Measurements from ENCODE around the gene TXNRD1.
"Not testable (repeated sequence)": the region's sequence is repeated elsewhere in the genome, so short reads cannot be mapped to it uniquely, and the experiment has no call there.

Gene TXNRD1

DNA sequence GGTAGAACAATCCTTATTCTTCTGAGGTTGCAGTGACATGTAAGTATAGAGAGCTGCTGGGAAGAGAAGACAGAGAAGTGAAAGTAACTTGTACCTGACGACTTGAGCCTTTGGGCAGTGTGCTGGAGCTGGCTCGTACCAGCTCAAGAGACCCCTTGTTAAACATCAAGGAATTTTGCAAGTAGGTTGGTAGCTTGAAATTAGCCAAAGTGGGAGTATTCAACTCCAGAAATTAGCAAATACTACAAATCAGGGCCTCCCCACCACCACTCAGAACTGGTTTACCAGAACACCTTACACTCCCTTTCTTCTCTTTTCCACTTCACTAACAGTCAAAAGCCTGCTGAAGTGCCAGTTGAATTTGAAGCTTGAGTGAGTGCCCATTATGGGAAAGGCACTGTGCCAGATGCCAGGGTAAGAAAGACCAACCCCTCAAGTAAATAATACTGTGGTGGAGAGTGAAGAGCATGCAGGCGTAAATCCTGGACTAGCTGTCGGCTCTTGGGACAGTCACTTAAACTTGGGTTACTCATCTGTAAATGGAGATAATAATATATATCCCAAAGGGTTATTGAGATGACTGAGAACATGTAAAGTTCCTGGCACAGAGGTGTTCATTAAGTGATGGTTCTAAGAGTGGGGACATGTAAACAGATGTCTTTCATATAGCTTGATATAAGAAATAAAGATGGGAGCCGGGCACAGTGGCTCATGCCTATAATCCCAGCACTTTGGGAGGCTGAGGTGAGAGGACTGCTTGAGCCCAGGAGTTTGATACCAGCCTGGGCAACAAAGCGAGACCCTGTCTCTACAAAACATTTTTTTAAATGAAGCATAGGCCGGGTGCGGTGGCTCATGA lies 60.9 kb downstream of the TXNRD1 start:
- no peak for DNase-seq
- intact Hi-C loops (cut with DNase I), result no loop called here

DNA sequence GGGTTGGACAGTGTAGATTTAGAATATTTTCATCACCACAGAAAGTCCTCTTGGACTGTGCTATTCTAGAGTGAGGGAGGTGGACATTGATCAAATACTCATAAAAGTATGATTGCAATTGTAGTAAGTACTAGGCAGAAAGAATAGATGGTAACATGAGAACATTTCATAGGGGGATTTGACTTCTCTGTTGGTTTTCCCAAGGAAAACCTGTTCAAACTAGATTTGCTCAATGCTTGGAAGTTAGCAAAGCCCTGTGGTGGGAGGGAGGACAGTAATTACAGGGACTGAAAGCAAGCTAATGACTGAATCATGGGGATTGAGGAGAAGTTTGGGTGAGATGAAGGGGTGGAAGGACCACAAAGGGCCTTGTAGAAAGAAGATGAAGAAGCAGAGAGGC lies 63.6 kb downstream of the TXNRD1 start:
- intact Hi-C loops (cut with DNase I), result no loop called here
- DNase-seq, result no peak

DNA sequence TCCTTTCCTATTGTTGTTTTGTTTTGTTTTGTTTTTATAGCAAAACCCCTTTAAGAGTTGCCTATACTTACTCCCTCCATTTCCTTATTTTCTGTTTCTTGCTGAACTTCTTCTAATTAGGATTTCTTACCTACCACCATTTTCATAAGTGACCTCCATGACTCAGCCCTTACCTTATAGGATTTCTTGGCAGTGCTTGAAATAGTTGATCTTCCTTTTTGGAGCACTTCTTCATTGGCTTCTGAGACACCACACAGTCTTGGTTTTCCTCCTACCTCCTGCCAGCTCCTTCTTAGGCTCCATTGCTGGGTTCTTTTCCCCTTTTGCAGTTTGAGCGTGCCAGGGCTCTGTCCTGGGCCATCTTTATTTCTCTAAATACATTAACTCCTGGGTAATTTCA lies 64.5 kb downstream of the TXNRD1 start:
- no peak for DNase-seq
- intact Hi-C loops (cut with DNase I), result no loop called here

DNA sequence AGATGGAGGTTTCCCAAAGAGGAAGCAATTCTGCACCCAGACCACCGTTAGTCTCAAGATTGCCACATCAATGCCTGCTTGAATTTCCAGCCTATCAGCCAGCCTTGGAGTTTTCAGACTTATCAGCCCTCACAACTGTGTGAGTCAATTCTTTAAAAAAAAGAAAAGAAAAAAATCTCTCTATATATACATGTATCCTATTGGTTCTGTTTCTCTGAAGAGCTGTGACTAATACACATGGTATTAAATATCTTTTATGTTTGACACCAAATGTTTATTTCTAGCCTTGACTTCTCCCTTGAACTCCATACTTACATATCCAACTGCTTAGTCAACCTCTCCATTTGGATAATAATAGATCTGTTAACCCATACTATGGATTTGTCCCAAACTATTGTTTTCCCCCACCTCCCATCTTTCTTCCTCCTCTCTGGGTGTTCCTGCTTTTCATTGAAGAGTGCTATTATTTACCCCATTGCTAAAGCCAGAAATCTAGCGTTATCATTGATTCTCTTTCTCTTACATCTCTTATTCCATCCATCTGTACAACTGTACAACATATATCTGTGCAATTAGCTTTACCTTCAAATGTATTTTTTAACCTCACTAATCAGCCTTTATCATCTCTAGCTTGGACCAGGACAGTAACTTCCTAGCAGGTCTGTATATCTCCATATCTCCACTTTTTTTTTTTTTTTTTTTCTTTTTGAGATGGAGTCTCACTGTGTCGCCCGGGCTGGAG lies 65.3 kb downstream of the TXNRD1 start:
- no peak for DNase-seq
- intact Hi-C loops (cut with DNase I), result no loop called here

DNA sequence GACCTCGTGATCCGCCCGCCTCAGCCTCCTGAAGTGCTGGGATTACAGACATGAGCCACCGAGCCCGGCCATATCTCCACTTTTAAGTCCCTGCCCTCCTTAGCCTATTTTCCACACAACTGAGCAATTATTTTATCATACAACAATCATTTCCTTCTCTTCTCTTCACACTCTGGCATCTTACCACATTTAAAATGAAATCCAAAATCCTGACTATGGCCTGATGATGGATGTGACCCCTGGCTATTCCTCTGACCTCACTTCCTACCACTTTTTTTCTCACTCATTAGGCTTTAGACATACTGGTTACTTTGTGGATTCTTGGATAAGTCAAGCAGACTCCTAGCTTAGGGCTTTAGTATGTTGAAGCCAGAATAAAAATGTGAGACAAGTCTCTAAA lies 66.1 kb downstream of the TXNRD1 start:
- intact Hi-C loops (cut with DNase I), result no loop called here
- no peak for DNase-seq

DNA sequence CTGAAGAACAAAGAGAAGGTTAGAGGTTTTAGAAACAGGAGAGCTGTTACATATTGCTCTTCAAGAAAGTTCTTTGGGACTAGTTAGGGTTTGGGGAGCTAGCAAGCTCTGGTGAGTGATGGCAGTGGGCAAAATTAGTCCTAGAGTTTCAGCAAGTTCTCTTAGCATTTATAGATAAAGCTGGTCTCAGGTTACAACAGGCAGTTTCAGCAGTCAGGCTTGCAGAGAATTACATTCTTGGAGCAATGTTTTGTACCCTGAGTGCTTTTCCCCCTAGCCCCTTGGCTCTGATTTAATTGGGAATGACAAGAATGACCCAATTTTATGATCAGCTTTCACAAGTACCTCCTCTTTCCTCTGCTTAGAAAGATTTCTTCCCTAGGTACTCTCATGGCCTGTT lies 66.5 kb downstream of the TXNRD1 start:
- intact Hi-C loops (cut with DNase I), result no loop called here
- no peak for DNase-seq

DNA sequence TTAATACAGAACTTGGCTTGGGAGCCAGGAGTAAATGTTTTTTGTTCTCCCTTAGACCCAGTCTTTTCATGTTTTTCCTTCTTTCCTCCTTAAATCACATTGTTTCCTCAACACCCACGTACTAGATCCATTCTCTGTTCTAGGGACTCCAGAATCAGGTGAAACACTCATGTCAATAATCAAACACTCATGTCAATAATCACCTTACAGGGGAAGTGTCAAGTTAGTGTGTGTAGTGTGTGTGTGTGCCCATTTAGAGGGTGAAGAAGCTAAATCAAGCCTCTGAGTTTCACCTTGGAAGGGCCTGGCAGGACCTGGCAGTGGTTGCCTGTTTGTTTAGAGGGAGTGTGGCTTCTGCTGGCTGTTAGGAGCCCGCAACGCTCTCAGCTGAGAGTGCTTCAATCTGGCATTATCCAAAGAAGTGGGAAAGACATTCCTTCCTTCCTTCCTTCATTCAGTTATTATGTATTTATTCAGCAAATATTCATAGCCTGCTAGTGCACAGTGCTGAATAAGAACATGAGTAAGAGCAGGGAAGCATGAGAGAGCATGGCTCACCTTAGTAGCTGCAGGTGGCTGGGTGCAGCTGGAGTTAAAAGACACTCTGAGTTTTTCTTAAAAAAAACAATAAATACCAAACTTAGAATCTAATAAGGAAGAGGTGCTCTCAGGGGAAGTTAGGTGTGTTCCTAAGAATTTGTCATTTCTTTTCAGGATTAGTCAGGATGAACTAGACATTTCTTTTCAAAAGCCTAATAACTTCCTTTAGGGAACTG lies 70.3 kb downstream of the TXNRD1 start:
- no peak for DNase-seq
- intact Hi-C loops (cut with DNase I), result loop anchor here (2.0 to 5.0 kb wide), 2 partner anchors 69 to 149 kb away; partner anchors contain the start of gene NFYB

DNA sequence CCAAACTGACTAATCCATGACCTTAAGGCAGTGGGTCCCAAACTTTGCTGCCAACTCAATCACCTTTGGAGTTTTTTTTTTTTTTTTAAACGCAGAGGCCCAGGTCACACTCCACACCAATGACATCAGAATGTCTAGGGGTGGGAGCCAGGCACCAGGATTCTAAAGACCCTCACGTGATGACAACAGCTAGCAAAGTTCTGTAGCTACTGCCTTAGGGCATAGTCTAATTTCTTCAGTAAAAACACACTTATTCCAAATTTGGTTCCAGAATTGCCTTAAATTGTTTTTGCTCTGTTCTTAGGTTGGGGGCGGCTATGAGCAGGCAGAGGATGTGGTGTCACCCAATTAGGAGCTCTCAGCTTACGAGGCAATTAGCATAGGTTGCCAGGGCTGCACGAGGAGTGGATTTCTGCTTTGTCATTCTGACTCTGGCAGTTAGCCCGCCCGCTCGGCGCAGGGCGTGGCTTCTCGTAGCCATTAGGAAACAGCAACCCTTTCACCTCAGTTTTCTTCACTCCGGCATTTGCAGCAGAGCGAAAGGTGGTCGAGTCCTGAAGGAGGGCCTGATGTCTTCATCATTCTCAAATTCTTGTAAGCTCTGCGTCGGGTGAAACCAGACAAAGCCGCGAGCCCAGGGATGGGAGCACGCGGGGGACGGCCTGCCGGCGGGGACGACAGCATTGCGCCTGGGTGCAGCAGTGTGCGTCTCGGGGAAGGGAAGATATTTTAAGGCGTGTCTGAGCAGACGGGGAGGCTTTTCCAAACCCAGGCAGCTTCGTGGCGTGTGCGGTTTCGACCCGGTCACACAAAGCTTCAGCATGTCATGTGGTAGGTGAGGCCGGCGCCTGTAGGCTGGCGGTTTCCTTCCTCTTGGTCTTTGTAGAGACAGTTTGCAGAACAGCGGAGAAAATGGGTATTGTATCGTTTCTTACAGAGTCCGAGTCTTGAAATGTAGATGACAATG lies 71.2 kb downstream of the TXNRD1 start:
- DNase-seq, result peak; percentile 78 to 97 (median 86)
- intact Hi-C loops (cut with DNase I), result loop anchor here (2.0 to 5.0 kb wide), 2 partner anchors 70 to 149 kb away; partner anchors contain the start of gene NFYB

DNA sequence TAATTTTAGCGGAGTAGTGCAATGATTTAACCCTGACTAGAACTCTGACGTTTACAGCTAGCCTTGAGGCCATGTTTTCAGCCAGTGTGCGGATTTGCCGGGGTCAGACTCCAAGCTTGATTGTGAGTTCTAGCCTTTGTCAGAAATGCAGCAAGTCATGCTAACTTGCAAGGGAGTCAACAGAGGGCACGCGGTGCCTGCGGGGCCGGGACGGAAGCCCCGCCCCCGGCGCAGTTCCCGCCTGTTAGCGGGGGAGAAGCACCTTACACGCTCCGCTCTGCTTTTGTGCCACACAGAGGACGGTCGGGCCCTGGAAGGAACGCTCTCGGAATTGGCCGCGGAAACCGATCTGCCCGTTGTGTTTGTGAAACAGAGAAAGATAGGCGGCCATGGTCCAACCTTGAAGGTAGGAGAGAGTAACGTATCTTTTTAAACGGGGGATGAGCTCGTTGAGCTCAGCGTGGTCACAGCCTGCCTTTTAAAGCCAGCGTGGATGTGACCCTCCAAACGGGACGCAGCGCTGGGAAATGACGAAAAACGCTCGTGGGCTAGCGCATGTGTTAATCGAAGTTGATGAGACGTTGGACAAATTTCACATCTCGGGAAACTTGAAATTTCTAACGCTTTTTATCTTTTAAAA lies 73.2 kb downstream of the TXNRD1 start:
- peak; percentile 67 to 97 (median 84) for DNase-seq
- intact Hi-C loops (cut with DNase I), result loop anchor here (2.0 to 5.0 kb wide), 2 partner anchors 14 to 151 kb away; partner anchors contain the start of genes EID3 and NFYB

DNA sequence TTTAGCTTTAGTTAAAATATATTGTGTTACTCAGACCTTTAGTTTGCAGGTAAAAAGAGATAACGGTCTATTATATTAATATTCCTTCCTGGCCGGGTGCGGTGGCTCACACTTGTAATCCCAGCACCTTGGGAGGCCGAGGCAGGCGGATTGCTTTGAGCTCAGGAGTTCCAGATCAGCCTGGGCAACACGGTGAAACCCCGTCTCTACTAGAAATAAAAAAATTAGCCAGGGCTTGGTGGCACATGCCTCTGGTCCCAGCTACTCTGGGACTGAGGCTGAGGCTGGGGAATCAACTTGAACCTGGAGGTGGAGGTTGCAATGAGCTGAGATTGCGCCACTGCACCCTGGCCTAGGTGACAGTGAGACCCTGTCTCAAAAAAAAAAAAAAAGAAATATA lies 74.7 kb downstream of the TXNRD1 start:
- intact Hi-C loops (cut with DNase I), result no loop called here

DNA sequence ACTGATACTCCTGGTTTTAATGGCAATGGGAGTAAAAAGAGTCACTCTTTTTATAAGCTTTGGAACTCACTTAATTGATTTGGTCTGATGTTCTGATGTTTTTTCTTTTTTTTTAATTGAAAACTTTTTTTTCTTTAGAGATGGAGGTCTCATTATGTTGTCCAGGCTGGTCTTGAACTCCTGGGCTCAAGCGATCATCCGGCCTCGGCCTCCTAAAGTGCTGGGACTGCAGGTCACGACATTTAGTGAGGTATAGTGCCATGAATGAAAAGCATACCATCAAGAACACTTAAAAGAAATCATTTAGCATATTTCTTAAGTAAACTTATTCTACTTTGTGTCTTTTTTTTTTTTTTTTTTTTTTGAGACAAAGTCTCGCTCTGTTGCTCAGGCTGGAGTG lies 75.3 kb downstream of the TXNRD1 start:
- no peak for DNase-seq
- intact Hi-C loops (cut with DNase I), result no loop called here

More for the DNA sequence above, 74.7 kb downstream of the TXNRD1 start:
- no peak for DNase-seq

DNA sequence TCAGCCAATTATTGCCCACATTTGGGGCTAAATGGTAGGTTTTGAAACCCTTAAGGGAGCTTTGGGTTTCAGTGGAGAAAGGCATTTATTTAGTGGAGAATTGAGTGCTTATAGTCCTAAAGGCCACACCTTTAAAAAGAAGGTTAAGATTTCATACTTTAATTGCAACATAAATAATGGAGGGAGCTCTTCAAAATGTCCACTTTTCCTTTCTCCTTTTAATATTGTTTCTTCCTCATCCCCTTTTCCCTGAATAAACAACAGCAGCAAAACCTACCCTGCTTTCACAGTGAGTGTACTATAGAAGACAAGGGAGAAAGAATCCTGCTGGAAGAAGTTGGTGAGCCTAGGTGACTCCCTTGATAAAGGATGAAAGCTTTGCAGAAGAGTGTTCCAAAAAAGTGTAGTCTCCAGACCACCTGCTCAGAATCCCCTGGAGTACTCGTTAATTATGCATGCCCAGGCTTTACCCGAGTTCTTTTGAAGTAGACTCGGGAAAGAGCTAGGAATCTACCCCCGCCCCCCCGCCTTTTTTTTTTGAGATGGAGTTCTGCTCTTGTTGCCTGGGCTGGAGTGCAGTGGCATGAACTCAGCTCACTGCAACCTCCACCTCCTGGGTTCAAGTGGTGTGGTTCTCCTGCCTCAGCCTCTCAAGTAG lies 76.4 kb downstream of the TXNRD1 start:
- intact Hi-C loops (cut with DNase I), result no loop called here
- DNase-seq, result no peak

DNA sequence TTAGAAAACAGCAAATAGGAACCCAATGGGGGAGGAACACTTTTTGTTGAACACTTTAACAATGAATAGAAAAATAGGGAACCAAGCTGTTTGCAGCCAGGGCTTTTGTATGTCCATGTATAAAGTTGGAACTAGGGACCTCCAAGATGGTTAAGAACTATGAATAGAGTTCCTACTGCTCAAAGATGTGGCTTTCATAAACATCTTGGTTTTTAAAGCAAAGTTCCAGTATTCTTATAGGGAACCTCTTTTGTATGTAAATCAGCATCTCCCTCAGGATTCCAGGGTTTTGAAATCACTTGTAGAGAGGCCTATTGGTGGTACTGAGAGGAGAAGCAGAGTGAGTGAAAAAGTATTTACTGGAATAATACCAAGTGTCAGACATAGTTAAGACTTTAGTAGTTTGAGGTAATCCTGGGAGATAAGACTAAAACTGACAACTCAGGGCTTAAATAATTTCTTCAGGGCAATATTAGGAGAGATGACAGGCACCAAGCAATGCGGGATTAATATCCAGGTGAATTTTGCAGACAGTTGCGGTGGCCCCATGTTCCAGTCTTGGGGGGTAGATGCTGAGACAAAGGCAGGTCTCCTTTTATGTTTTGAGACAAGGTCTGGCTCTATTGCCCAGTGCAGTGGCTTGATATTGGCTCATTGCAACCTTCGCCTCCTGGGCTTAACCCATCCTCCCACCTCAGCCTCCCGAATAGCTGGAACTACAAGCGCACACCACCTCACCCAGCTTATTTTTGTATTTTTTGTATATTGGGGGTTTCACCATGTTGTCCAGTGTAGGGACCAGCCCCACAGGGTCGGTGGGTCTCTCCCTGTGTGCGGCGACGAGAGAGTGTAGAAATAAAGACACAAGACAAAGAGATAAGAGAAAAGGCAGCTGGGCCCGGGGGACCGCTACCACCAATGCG lies 77.6 kb downstream of the TXNRD1 start:
- intact Hi-C loops (cut with DNase I), result no loop called here
- no peak for DNase-seq

DNA sequence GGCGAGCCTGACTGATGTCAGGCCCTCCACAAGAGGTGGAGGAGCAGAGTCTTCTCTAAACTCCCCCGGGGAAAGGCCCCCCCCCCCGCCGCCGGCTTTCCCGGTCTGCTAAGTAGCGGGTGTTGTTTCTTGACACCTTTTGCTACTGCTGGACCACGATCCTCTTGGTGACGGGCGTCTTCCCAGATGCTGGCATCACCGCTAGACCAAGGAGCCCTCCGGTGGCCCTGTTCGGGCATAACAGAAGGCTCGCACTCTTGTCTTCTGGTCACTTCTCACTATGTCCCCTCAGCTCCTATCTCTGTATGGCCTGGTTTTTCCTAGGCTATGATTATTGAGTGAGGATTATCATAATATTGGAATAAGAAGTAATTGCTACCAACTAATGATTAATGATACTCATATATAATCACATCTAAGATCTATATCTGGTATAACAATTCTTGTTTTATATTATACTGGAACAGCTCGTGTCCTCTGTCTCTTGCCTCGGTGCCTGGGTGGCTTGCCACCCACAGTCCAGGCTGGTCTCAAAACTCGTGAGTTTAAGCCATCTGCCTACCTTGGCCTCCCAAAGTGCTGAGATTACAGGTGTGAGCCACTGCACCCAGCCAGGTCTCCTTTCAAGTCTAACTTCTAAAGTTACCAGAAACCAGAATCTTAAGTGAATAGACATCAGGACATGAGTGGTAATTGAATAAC lies 78.7 kb downstream of the TXNRD1 start:
- intact Hi-C loops (cut with DNase I), result not testable (repeated sequence)
- DNase-seq, result peak in 7 of 10 donors; percentile 22 to 90 (median 34)

DNA sequence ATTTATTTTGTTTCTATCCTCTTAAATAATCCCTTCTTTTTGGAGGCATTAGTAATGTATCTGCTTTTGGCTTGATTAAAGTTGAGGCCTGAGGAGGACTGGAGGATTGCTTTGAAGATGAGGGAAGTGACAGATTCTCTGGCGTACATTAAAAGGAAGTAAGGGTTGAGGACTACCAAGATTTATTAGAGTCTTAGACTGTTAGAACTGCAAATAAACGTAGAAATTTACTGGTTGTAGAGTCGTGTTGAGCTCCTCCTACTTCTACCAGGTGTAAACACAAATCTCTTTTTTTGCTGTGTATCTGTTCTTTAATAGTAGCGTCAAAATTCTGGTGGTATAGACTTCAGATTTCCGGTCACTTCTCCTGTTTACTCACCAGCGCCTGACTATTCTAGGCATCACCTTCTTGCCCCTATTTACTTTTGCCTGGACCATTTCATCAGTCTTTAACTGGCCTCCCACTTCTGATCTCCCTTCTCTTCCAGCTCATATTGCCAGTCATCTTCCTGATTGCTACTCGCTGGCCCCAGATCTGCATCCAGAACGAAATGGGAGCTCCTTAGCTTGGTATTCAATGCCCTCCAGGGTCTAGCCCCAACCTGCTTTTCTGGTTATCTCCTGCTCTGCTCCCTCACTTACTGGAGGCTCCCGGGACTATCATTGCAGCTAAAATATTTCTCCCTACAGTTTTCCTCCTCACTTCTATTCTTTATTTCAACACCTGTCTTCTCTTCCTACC lies 79.5 kb downstream of the TXNRD1 start:
- intact Hi-C loops (cut with DNase I), result no loop called here
- no peak for DNase-seq

DNA sequence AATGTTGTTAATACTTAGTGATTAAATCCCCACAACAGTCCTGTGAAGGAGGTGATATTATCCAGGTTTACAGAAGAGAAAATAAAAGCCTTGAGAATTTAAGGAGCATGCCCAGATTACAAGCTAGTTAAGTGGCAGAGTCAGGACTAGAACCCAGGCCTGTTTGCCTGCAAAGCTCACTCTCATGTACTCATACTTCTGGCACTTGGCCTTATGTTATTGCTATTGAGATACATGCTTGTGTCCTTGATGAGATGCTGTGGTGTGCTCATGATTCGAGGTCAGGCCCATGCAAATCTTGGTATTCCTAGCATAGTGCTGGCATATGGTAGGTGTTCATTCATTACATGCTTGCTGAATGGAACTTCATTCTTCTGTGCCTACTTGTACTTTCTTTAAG lies 80.4 kb downstream of the TXNRD1 start:
- DNase-seq, result no peak
- intact Hi-C loops (cut with DNase I), result no loop called here

Measured in posterior cingulate gyrus (tissue), 11 donors.